HG02642 (cell line): ENCODE results near the gene UBE2F.
"Not testable (repeated sequence)": the region's sequence is repeated elsewhere in the genome, so short reads cannot be mapped to it uniquely, and the experiment has no call there.

Experiments used
- ATAC-seq: cut with Tn5 transposase; IDR thresholded peaks from one replicate; pipeline ENCODE4 v1.9.1; 2021; ENCODE audit warnings: mild to moderate bottlenecking; ENCODE audit not compliant: unreplicated experiment, poor library complexity

The UBE2F gene

GRCh38 chr2:238013806-238014205 is 47.0 kb downstream of the UBE2F start:
- no peak for ATAC-seq

- ATAC-seq, result no peak
Measured at GRCh38 chr2:238015705-238016104, 48.9 kb downstream of the UBE2F start.

GRCh38 chr2:238016526-238016925 is 49.7 kb downstream of the UBE2F start:
- no peak for ATAC-seq

- ATAC-seq, result no peak
Measured at GRCh38 chr2:238019962-238020361, 53.1 kb downstream of the UBE2F start.

- no peak for ATAC-seq
Measured at GRCh38 chr2:238020816-238021215, 54.0 kb downstream of the UBE2F start.

GRCh38 chr2:238021327-238021726 is 54.5 kb downstream of the UBE2F start:
- ATAC-seq, result no peak

GRCh38 chr2:238022594-238023157 is 55.9 kb downstream of the UBE2F start:
- no peak for ATAC-seq

- ATAC-seq, result no peak
Measured at GRCh38 chr2:238023608-238024007, 56.8 kb downstream of the UBE2F start.

- ATAC-seq, result no peak
Measured at GRCh38 chr2:238024986-238025385, 58.2 kb downstream of the UBE2F start.

- ATAC-seq, result no peak
Measured at GRCh38 chr2:238025741-238026360, 59.0 kb downstream of the UBE2F start.

GRCh38 chr2:238027058-238027457 is 60.2 kb downstream of the UBE2F start:
- ATAC-seq, result no peak

GRCh38 chr2:238027591-238028415 is 61.0 kb downstream of the UBE2F start:
- ATAC-seq, result no peak

GRCh38 chr2:238029853-238030252 is 63.0 kb downstream of the UBE2F start:
- ATAC-seq, result no peak

GRCh38 chr2:238030422-238031155 is 63.8 kb downstream of the UBE2F start:
- ATAC-seq, result no peak

GRCh38 chr2:238031751-238032150 is 64.9 kb downstream of the UBE2F start:
- no peak for ATAC-seq

- ATAC-seq, result no peak
Measured at GRCh38 chr2:238032755-238033337, 66.0 kb downstream of the UBE2F start.

- not testable (repeated sequence) for ATAC-seq
Measured at GRCh38 chr2:238033991-238034390, 67.2 kb downstream of the UBE2F start.

GRCh38 chr2:238038203-238038602 is 71.4 kb downstream of the UBE2F start:
- ATAC-seq, result no peak

- ATAC-seq, result no peak
Measured at GRCh38 chr2:238039151-238039550, 72.3 kb downstream of the UBE2F start.

- no peak for ATAC-seq
Measured at GRCh38 chr2:238039985-238040384, 73.2 kb downstream of the UBE2F start.
